SU-DHL-6 (cell line): ENCODE measurements around the gene PARP8.

Source experiments
- H2AFZ ChIP-seq: fragments of 200-600 bp; sonication (generic); 2 replicates; pipeline ENCODE4 v1.6.1; 2014; ENCODE audit warnings: low read depth, mild to moderate bottlenecking, moderate library complexity, mixed read lengths, antibody characterized with exemption, low read length; ENCODE audit not compliant: severe bottlenecking
- H3F3A ChIP-seq: fragments of 200-600 bp; shearing (Covaris generic); 2 replicates; pipeline ENCODE4 v1.6.0; 2016; ENCODE audit warnings: antibody characterized with exemption, mild to moderate bottlenecking; ENCODE audit not compliant: insufficient read depth
- H3K27ac ChIP-seq: fragments of 200-600 bp; sonication (generic); 2 replicates; pipeline ENCODE4 v1.5.1; 2016; ENCODE audit warnings: low read depth, mild to moderate bottlenecking, low read length, moderate library complexity, mixed read lengths
- H3K27me3 ChIP-seq: fragments of 200-600 bp; sonication (generic), shearing (Covaris generic); 2 replicates; pipeline ENCODE4 v1.6.0; 2014; ENCODE audit warnings: mild to moderate bottlenecking, low read length
- H3K36me3 ChIP-seq: fragments of 200-600 bp; sonication (generic); 2 replicates; pipeline ENCODE4 v1.6.1; 2014; ENCODE audit warnings: mild to moderate bottlenecking, low read length, mixed read lengths
- H3K4me2 ChIP-seq: fragments of 300-600, 200-600 bp; shearing (Covaris generic), sonication (generic); 2 replicates; pipeline ENCODE4 v1.6.0; 2014; ENCODE audit warnings: low read length, low read depth, mild to moderate bottlenecking; ENCODE audit not compliant: poor library complexity, severe bottlenecking
- H3K4me3 ChIP-seq: fragments of 200-600 bp; sonication (generic); 2 replicates; pipeline ENCODE4 v1.5.1; 2014; ENCODE audit warnings: antibody characterized with exemption, low read length, mild to moderate bottlenecking, mixed read lengths; ENCODE audit not compliant: insufficient read depth, poor library complexity, severe bottlenecking
- H3K79me2 ChIP-seq: fragments of 200-600 bp; sonication (generic); 2 replicates; pipeline ENCODE4 v1.6.1; 2014; ENCODE audit warnings: mild to moderate bottlenecking, low read length, moderate library complexity; ENCODE audit not compliant: insufficient read depth
- H3K9ac ChIP-seq: fragments of 200-600 bp; sonication (generic); 2 replicates; pipeline ENCODE4 v1.7.0; 2014; ENCODE audit warnings: mild to moderate bottlenecking, low read length
- H3K9me2 ChIP-seq: fragments of 200-600 bp; sonication (generic); replicated peaks from 2 replicates; pipeline ENCODE4 v1.6.1; 2014; ENCODE audit warnings: low read length; ENCODE audit not compliant: insufficient read depth
- H3K9me3 ChIP-seq: fragments of 200-600 bp; sonication (generic); 2 replicates; pipeline ENCODE4 v1.6.1; 2014; ENCODE audit warnings: low read length, mixed read lengths; ENCODE audit not compliant: insufficient read depth
- H4K20me1 ChIP-seq: fragments of 200-600 bp; sonication (generic); 2 replicates; pipeline ENCODE4 v1.6.1; 2014; ENCODE audit warnings: low read depth, mild to moderate bottlenecking, antibody characterized with exemption, low read length, moderate library complexity, mixed read lengths
- CTCF ChIP-seq: fragments of 200-600 bp; sonication (generic); IDR thresholded peaks from one replicate; pipeline ENCODE4 v1.5.1; 2017; ENCODE audit warnings: antibody characterized with exemption, mild to moderate bottlenecking, low read length, moderate library complexity; ENCODE audit not compliant: insufficient read depth, poor library complexity, severe bottlenecking
- EZH2phosphoT487 ChIP-seq: fragments of 200-600 bp; sonication (generic), shearing (Covaris generic); conservative IDR thresholded peaks from 2 replicates; pipeline ENCODE4 v1.6.1; 2018; ENCODE audit warnings: mild to moderate bottlenecking, antibody characterized with exemption, low read length, moderate library complexity, mixed read lengths

Gene PARP8

GRCh38 chr5:50726475-50727148 lies 60.2 kb downstream of the PARP8 start:
- Histone ChIP-seq H3K79me2 (peaks cover 12% of the 10 kb centered on the region; the same call in 1 of the 2 replicates), H3K9me3 (no peaks in the 10 kb centered on the region), H3K27me3 (no peaks in the 10 kb centered on the region), H3K36me3 (no peaks in the 10 kb centered on the region), H3K4me3 (no peak overlapping the region), H3K9me2 (no peaks in the 10 kb centered on the region), H3K27ac (no peak overlapping the region), H3K9ac (no peak overlapping the region), H4K20me1 (no peaks in the 10 kb centered on the region; the same call in 1 of the 2 replicates), H3F3A (no peaks in the 10 kb centered on the region), H3K4me2 (no peak overlapping the region), H2AFZ (no peak overlapping the region)
- TF ChIP-seq CTCF, result no peak
- no peak for TF ChIP-seq EZH2phosphoT487

GRCh38 chr5:50727149-50727496 lies 60.7 kb downstream of the PARP8 start:
- TF ChIP-seq EZH2phosphoT487 (no peak), CTCF (no peak)
- no peaks in the 10 kb centered on the region for H3F3A ChIP-seq
- H3K79me2 ChIP-seq, result peaks cover 12% of the 10 kb centered on the region; the same call in 1 of the 2 replicates
- no peak overlapping the region for H2AFZ ChIP-seq
- no peaks in the 10 kb centered on the region; the same call in 1 of the 2 replicates for H4K20me1 ChIP-seq
- H3K9me3 ChIP-seq, result no peaks in the 10 kb centered on the region
- no peak overlapping the region for H3K4me3 ChIP-seq
- no peaks in the 10 kb centered on the region for H3K27me3 ChIP-seq
- no peak overlapping the region for H3K9ac ChIP-seq
- H3K27ac ChIP-seq, result no peak overlapping the region
- no peaks in the 10 kb centered on the region for H3K9me2 ChIP-seq
- H3K4me2 ChIP-seq, result no peak overlapping the region
- H3K36me3 ChIP-seq, result no peaks in the 10 kb centered on the region

- Histone ChIP-seq H2AFZ (no peak overlapping the region), H3K4me2 (no peak overlapping the region), H3K27ac (no peak overlapping the region), H3K9ac (no peak overlapping the region), H4K20me1 (no peaks in the 10 kb centered on the region; the same call in 1 of the 2 replicates), H3K4me3 (no peak overlapping the region), H3K79me2 (peaks cover 12% of the 10 kb centered on the region; the same call in 1 of the 2 replicates), H3K36me3 (no peaks in the 10 kb centered on the region), H3K27me3 (no peaks in the 10 kb centered on the region), H3F3A (no peaks in the 10 kb centered on the region), H3K9me2 (no peaks in the 10 kb centered on the region), H3K9me3 (no peaks in the 10 kb centered on the region)
- TF ChIP-seq EZH2phosphoT487, result no peak
- no peak for TF ChIP-seq CTCF
These were observed 61.4 kb downstream of the PARP8 start for GRCh38 chr5:50727845-50728244.
